GM21723 (cell line): Measurements from ENCODE around the gene NFS1.
"Not testable (repeated sequence)": the region's sequence is repeated elsewhere in the genome, so short reads cannot be mapped to it uniquely, and the experiment has no call there.

Source experiments
- ATAC-seq: cut with Tn5 transposase; IDR thresholded peaks from one replicate; pipeline ENCODE4 v1.9.1; 2021; ENCODE audit warnings: mild to moderate bottlenecking, moderate library complexity; ENCODE audit not compliant: unreplicated experiment

The NFS1 gene

DNA sequence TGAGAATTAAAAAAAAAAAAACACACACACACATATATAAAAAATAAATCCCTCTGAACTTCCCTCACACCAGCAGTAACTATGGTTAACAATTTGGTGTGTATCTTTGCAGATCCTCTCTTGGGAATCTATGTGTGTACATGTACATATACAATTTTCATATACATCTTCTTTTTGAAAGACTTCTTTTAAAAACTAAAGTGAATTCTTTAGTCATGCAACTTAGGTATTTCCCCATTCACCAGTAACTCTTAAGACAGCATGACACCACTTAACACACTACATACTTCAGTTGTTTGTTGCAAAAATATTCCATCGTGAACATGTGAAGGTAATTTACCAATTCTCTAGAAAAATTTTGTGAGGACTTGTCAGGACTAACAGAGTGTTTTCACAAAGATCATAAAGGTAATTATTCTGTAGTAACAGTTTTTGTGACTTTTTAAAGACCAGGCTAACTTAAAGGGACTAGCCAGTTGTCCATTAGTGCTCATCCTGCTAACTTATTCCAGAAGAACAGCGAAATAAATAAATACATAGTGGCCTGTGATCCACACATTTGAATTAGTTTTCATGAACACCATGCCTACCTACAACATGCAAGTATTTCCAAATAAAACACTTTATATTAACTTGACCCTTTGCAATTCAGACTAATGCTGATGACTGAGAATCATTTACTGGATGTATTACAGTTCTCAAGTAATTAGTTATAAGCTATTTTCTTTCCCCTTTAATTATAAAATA is 30.9 kb upstream of the NFS1 start:
- ATAC-seq = no peak

DNA sequence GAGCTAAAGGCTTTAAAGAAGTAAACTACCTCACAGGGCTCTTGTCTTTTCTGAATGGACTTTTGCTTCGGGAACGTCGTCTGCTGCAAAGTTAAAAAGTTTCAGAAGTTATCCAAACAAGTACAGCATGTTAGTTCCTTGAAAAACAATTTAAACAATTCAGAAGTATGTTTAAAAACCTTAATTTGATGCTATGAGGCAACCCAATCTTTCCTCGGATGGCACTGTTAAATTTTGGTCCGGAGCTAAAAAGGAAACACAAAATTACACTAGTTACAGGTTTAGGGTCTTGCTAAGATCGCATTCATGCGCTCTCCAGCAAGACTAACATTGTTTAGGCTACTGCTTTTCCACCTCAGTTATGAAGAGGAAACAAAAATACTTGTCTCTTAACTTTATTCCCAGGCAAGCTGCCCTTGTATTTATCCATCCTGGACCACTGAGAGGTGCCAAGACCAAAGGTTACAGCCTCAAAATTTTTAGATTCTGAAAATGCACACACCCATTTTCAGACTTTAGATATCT is 30.2 kb upstream of the NFS1 start:
- no peak for ATAC-seq

DNA sequence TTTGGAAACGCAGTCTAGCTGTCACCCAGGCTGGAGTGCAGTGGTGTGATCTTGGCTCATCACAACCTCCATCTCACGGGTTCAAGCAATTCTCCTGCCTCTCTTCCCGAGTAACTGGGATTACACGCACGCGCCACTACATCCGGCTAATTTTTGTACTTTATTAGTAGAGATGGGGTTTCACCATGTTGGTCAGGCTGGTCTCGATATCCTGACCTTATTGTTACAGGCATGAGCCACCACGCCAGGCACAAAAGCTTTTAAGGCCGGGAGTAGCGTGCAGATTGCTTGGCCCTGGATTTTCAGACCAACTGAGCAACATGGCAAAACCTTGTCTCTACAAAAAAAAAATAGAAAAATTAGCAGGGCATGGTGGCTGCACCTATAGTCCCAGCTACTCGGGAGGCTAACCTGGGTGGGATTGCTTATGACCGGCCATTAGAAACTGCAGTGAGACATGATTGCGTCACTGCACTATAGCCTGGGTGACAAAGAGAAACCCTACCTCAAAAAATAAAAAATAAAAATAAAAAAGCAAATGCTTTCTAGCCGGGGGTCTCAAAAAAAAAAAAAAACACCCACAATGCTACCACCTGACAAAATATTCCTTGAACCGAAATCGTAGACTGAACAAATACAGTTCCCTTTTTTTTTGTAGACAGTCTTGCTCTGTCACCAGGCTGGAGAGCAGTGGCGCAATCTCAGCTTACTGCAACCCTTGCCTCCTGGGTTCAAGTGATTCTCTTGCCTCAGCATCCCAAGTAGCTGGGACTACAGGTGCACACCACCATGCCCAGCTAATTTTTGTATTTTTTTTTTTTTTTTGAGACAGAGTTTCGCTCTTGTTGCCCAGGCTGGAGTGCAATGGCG is 27.9 kb upstream of the NFS1 start:
- no peak for ATAC-seq

DNA sequence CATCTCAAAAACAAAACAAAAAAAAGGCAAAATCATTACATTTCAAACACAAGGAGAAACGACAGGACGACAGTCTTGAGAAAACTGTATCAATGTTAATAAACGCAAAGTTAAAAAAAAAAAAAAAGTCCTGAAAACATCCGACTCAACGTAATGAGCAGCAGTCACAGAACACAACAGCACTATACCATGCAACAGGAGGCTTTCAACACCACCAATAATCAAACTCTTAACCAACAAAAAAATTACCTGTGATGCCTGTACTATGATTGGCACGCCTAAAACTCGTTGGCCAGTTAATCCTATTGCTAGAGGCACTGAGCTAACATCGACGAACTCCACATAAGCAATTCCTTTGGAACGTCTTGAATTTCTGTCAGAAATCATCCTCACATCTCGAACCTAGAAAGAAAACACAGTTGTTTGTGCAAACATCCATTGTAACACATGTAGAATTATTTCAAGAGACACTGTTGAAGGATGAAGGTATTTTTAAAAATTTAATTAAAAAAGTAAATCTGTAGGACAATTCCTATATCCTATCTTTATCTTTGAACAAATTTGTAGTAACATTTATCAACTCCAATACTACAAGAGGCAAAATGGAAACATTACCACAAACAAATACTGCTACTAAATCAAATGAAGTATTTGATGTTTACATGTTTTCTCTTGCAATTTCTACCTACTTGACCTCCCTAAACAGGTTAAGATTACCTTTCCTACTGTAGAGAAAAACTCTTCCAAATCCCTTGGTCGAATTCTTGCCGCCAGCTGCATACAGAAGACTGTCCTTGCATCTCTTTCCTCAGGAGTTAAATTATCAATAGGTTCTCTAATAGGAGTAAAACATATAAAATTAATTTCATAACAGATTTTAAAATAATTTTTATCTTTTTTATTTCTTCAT is 25.4 kb upstream of the NFS1 start:
- ATAC-seq = no peak

DNA sequence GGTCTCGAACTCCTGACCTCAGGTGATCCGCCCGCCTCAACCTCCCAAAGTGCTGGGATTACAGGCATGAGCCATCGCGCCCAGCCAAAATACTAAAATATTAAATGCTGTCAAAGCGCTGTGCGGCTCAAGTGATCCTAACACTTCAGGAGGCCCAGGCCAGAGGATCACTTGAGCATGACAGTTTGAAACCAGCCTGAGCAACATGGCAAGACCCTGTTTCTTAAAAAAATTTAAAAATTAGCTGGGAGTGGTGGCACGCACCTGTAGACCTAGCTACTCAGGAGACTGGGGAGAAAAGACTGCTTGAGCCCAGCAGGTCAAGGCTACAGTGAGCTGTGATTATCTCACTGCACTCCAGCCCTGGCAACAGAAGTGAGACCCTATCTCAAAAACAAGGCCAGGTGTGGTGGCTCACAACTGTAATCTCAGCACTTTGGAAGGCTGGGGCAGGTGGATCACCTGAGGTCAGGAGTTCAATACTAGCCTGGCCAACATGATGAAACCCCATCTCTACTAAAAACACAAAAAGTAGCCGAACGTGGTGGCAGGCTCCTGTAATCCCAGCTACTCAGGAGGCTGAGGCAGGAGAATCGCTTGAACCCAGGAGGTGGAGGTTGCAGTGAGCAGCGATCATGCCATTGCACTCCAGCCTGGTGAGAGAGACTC is 24.6 kb upstream of the NFS1 start:
- not testable (repeated sequence) for ATAC-seq

DNA sequence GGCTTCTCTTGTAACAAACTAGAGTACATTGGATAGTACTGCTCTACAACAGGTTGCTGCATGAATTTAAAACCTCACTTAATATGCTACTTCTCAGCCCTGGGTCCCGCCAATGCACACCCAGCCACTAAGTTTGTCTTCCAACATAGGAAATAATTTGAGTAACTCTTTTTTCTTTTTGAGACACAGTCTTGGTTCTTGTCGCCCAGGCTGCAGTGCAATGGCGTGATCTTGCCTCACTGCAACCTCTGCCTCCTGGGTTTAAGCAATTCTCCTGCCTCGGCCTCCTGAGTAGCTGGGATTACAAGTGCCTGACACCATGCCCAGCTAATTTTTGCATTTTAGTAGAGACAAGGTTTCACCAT is 24.1 kb upstream of the NFS1 start:
- ATAC-seq = not testable (repeated sequence)

DNA sequence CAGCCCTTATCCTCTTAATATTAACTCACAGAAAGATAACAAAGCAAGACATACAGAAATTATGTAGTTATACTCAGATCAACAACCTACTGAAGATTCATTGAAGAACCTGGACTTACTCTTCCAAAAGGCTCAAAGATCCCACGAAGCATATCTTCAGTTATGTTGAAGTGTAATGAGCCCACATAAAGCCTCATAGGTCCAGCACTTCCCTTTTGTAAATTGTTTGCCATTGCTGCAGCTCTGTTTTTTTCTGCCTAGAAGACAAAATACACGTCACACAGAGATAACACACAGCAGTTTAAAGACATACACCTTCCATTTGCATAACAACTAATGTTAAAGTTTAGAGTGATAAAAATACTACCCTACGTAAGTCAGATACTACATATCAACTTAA is 22.5 kb upstream of the NFS1 start:
- ATAC-seq = no peak

DNA sequence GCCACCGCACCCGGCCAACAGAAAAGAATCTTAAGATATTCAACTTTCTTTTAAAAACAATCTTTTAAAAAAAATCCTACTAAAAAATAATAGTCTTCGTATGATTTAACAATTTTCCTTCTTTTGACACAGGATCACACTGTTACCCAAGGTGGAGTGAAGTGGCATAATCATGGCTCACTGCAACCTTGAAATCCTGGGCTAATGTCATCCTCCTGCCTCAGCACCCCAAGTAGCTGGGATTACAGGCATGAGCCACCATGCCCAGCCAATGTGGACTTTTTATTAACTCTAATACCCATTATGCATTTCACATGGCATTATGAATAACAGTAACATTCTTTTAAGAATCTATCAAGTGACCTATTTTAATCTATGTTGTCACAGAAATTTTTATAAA is 22.1 kb upstream of the NFS1 start:
- no peak for ATAC-seq

DNA sequence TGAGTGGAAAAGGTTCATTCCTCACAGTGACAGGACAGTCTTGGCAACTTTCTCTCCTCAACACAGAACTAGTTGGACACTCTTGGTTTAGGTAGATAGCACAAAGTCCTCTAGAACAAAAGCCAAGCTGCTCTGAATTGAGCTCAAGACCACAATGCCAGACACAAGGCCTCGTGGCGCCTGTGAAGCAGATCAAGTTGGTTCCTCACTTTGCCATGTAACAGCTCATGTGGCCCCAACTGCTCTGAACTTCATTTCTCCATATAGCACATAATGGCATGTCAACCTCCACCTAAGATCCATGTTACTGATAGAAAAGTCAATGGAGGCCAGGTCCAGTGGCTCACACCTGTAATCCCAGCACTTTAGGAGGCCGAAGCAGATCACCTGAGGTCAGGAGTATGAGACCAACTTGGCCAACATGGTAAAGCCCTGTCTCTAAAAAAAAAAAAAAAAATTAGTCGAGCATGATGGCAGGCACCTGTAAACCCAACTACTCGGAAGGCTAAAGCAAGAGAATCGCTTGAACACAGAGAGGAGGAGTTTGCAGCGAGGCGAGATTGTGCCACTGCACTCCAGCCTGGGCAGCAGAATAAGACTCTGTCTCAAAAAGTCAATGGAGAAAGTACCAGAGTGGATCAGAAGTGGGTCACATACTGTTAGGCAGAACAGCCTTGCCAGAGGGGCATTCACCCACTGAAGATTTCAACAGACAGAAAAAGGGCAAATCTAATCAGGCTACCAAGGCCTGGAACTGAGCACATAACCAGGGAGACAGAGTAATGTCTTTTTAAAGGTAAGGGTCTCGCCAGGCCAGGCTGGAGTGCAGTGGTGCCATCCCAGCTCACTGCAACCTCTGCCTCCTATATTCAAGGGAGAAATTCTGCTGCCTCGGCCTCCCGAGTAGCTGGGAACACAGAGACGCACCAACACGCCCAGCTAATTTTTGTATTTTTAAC is 21.3 kb upstream of the NFS1 start:
- ATAC-seq = no peak

DNA sequence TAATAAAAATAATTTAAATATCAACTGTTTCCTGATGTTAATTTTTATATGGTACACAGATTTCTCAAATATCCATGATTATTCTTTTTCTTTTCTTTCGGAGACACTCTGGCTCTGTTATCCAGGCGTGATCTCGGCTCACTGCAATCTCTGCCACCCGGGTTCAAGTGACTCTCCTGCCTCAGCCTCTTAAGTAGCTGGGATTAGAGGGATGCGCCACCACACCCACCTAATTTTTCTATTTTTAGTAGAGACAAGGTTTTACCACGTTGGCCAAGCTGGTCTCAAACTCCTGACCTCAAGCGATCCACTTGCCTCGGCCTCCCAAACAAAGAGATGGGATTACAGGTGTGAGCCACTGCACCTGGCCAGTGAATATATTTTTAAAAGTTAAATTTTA is 20.6 kb upstream of the NFS1 start:
- ATAC-seq = no peak

DNA sequence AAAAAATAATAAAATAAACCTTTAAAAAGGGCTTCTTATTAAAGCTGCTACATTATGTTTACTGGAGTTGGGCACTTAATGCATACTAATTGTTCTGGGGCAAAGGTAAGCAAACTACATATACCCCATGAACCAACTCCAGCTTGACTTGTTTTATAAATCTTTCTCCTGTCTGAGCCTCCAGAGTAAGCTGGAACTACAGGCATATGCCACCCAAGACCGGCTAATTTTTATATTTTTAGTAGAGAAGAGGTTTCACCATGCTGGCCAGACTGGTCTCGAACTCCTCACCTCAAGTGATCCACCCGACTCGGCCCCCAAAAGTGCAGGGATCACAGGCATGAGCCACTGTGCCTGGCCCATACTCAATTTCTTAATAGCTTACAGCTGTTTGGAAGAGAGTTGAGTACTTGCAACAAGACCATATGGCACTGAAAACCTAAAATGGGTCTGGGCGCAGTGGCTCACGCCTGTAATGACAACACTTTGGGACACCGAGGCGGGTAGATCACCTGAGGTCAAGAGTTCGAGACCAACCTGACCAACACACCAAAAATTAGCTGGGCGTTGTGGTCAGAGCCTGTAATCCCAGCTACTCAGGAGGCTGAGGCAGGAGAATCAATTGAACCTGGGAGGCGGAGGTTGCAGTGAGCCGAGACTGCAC is 20.0 kb upstream of the NFS1 start:
- no peak for ATAC-seq

DNA sequence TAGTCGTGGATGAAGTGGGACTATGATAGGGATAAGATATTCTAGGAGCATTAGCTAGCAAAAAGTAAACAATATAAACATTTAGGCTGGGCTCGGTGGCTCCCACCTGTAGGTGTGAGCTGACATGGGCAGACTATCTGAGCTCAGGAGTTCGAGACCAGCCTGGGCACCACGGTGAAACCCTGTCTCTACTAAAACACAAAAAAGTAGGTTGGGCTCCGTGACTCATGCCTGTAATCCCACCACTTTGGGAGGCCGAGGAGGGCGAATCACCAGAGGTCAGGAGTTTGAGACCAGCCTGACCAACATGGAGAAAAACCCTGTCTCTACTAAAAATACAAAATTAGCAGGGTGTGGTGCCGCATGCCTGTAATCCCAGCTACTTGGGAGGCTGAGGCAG is 19.2 kb upstream of the NFS1 start:
- not testable (repeated sequence) for ATAC-seq

DNA sequence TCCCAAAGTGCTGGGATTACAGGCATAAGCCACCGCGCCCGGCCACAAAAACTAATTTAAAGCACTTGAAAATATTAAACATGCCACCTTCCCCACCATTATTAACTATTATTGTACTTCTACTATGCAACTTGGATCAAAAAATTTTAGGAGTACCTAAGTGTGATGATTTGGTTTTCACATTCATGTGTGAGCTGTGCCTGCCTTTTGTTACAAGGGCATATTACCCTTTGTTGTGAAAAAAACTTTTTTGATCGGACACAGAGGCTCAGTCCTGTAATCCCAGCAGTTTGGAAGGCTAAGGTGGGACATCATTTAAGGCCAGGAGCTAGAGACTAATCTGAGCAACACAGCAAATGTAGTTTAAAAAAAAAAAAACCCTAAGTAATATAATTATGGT is 17.2 kb upstream of the NFS1 start:
- no peak for ATAC-seq

DNA sequence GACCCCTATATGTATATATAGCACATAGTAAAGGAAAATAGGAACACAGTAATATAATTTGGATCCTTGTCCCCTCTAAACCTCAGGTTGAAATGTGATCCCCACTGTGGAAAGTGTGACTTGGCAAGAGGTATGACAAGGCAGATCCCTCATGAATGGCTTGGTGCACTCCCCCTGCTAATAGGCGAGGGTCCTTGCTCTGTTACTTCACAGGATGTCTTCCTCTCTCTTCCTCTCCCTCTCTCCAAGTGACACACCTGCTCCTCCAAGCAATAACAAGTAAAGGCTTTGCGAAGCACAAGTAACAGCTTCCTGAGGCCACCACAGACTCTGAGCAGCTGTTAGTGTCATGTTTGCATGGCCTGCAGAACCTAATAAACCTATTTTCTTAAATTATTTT is 16.5 kb upstream of the NFS1 start:
- ATAC-seq = no peak

DNA sequence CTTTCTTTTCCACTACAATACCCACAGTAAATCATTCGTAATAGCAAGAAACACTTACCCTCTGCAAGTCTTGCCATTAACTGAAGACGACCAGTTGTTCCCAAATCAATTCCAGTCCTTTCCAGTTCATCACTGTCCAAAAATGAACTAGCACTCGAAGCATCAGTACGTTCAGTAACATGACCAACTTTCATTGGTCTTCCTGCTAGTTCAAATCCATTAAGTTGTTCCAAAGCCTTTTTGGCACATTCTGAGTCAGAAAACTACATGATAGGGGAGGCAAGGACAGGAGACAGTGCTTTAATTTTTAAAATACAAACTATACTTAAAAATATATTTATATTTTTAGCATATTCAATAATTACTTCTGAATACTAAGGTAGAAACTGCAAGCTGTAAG is 15.0 kb upstream of the NFS1 start:
- no peak for ATAC-seq

DNA sequence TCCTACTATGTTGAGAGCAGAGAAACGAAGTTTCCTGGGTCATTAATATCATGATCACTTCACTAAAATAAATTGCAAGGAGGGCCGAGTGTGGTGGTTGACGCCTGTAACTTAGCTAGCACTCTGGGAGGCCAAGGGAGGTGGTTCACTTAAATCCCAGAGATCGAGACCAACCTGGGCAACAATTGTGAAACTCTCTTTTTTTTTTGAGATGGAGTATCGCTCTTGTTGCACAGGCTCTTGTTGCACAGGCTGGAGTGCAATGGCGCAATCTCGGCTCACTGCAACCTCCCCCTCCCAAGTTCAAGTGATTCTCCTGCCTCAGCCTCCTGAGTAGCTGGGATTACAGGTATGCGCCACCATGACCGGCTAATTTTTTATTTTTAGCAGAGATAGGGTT is 14.0 kb upstream of the NFS1 start:
- not testable (repeated sequence) for ATAC-seq

DNA sequence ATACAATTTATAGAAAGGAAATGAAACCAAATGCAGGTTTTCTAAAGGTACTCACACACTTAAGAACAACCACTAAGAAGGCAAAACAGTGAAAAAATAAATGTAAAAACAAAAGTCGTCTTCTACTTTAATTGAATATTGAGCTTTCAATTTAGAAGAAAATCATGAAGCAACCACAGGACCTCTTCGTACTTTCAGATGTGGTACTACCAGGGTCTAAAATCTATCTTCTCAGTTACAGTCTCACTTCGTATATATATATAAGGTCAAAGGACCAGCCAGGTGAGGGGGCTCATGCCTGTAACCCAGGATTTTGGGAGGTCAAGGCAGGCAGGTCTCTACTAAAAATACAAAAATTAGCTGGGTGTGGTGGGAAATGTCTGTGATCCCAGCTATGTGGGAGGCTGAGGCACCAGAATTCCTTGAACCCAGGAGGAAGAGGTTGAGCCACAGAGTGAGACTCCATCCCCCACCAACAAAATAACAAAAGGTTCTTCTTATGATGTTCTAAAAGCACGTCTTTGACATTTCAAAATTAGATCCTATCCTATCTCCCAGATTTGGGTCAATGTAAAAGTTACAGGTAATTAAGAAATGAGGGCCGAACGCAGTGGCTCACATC is 12.5 kb upstream of the NFS1 start:
- ATAC-seq = no peak

DNA sequence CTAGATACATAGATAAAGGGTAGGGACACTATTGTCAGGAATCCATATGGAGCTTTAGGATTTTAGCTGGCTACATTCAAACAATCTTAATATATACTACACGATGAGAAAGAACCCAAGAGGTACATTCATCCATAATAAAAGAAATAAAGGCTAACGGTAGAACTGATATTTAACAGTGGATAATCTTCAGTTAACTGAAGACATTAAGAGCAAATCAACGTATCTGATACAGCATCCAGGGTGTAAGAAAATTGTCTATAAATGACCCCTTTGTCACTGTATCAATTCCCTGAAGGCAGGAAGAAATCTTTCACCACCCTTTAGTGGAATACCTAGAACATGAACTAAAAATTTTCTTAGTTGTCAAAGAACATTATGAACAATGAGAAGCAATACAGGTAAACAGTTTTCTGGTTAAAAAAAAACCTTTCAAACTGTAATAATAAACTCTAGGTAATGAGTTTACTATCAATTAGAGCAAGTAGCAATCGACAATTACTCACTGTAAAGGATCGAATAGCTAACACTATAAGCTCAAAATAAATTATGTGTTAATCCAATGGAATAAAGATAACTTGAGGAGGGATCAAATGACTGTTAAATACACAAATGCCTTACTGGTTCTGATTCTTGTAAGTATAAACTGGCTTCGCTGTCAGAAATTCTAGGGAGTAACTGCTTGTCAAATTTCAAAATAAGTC is 11.9 kb upstream of the NFS1 start:
- ATAC-seq = no peak
